Astrocyte of the cerebellum (primary cell): ENCODE measurements around the gene MAPK10.

Experiments used
- DNase-seq: peaks from one replicate; pipeline ENCODE4 v3.0.0-alpha.2; 2011; ENCODE audit warnings: low read depth
- H3K4me3 ChIP-seq: 2 replicates; pipeline ENCODE4 v1.5.1; 2011; ENCODE audit warnings: mild to moderate bottlenecking, low read depth, low read length, moderate library complexity
- CTCF ChIP-seq: IDR thresholded peaks from 2 replicates; pipeline ENCODE4 v1.5.1; 2012; ENCODE audit warnings: low read length, low read depth, moderate library complexity, mild to moderate bottlenecking; ENCODE audit errors: missing control alignments
- in situ Hi-C: cut with HindIII; loops from 2 replicates; pipeline ENCODE4 v1.10.0; 2017; ENCODE audit warnings: low sequenced_read_pairs

The MAPK10 gene

GRCh38 chr4:86243750-86244149 lies 116.1 kb downstream of the MAPK10 start:
- in situ Hi-C loops = no loop called here
- H3K4me3 ChIP-seq = no peak overlapping the region
- no peak for DNase-seq
- TF ChIP-seq CTCF = no peak

- no peak for DNase-seq
- in situ Hi-C loops = no loop called here
- H3K4me3 ChIP-seq = no peak overlapping the region
- TF ChIP-seq CTCF = no peak
Measured at GRCh38 chr4:86242677-86243076, 117.2 kb downstream of the MAPK10 start.

GRCh38 chr4:86235549-86235948 lies 124.3 kb downstream of the MAPK10 start:
- no peak for DNase-seq
- H3K4me3 ChIP-seq = no peak overlapping the region
- in situ Hi-C loops = no loop called here
- no peak for TF ChIP-seq CTCF

GRCh38 chr4:86233681-86234080 lies 126.2 kb downstream of the MAPK10 start:
- in situ Hi-C loops = no loop called here
- peak; percentile 44 for DNase-seq
- no peak overlapping the region for H3K4me3 ChIP-seq
- no peak for TF ChIP-seq CTCF

- H3K4me3 ChIP-seq = no peak overlapping the region
- DNase-seq = no peak
- in situ Hi-C loops = no loop called here
- TF ChIP-seq CTCF = no peak
Measured at GRCh38 chr4:86233090-86233489, 126.8 kb downstream of the MAPK10 start.

- TF ChIP-seq CTCF = peak; percentile 69
- in situ Hi-C loops = no loop called here
- no peak for DNase-seq
- no peak overlapping the region for H3K4me3 ChIP-seq
Measured at GRCh38 chr4:86223472-86223871, 136.4 kb downstream of the MAPK10 start.

GRCh38 chr4:86221002-86221401 lies 138.9 kb downstream of the MAPK10 start:
- DNase-seq = no peak
- no peak overlapping the region for H3K4me3 ChIP-seq
- in situ Hi-C loops = no loop called here
- no peak for TF ChIP-seq CTCF
